Dermis blood vessel endothelial cell (primary cell): Measurements from ENCODE around the gene TRIM65. TPM values are rescaled to one million over a fixed set of nuclear protein-coding genes. Genes with fewer than 3 reads are reported as not detected.

ENCODE experiments used
- DNase-seq: peaks from one replicate; pipeline ENCODE4 v3.0.0; 2010
- total RNA-seq: library from RNA; depleted of rRNA; stranded (reverse); fragments of >200 nt; gene quantifications from 2 replicates; pipeline ENCODE4 v1.2.3, GENCODE V29; 2014

The TRIM65 gene
- total RNA-seq, 1 donor from 2014 or later, result 42.4 TPM

- DNase-seq, result no peak
Measured at GRCh38 chr17:75850928-75851692, 45.6 kb downstream of the TRIM65 start.

- DNase-seq, result no peak
Measured at GRCh38 chr17:75849724-75850123, 47.0 kb downstream of the TRIM65 start.

- DNase-seq, result peak; percentile 29
Measured at GRCh38 chr17:75849279-75849646, 47.5 kb downstream of the TRIM65 start.

GRCh38 chr17:75848523-75849278, 48.0 kb downstream of the TRIM65 start:
- DNase-seq, result peak; percentile 79

GRCh38 chr17:75847614-75848522, 48.9 kb downstream of the TRIM65 start:
- DNase-seq, result no peak

GRCh38 chr17:75846692-75847613, 49.8 kb downstream of the TRIM65 start:
- no peak for DNase-seq

- DNase-seq, result peak; percentile 35
Measured at GRCh38 chr17:75845933-75846691, 50.6 kb downstream of the TRIM65 start.

- peak; percentile 83 for DNase-seq
Measured at GRCh38 chr17:75845058-75845711, 51.6 kb downstream of the TRIM65 start.

- DNase-seq, result no peak
Measured at GRCh38 chr17:75844530-75845057, 52.2 kb downstream of the TRIM65 start.

GRCh38 chr17:75843577-75844529, 52.9 kb downstream of the TRIM65 start, which contains the start of gene UNC13D:
Gene UNC13D, minus strand, starts transcription at chr17:75844404. Its CDS starts 67 bp downstream, at chr17:75844337.
- DNase-seq, result no peak

- DNase-seq, result no peak
Measured at GRCh38 chr17:75842963-75843576, 53.7 kb downstream of the TRIM65 start.

- no peak for DNase-seq
Measured at GRCh38 chr17:75842411-75842810, 54.3 kb downstream of the TRIM65 start.

GRCh38 chr17:75840799-75841164, 56.0 kb downstream of the TRIM65 start:
- DNase-seq, result no peak

GRCh38 chr17:75839942-75840798, 56.6 kb downstream of the TRIM65 start:
- no peak for DNase-seq
